H9 (cell line): ENCODE measurements around the gene LENG9. TPM values are rescaled to one million over a fixed set of nuclear protein-coding genes. Genes with fewer than 3 reads are reported as not detected.
"Not testable (repeated sequence)": the region's sequence is repeated elsewhere in the genome, so short reads cannot be mapped to it uniquely, and the experiment has no call there.

ENCODE experiments used
- DNase-seq: peaks from one replicate; pipeline ENCODE4 v3.0.0-alpha.2; 2017
- H2AFZ ChIP-seq: one replicate; pipeline ENCODE4 v1.6.1; 2013; ENCODE audit warnings: mild to moderate bottlenecking, low read length, control low read depth, moderate library complexity
- H2AK5ac ChIP-seq: 2 replicates; pipeline ENCODE4 v1.6.1; 2013; ENCODE audit warnings: low read length, control low read depth, mixed read lengths; ENCODE audit not compliant: insufficient read length
- H2BK120ac ChIP-seq: one replicate; pipeline ENCODE4 v1.6.1; 2013; ENCODE audit warnings: low read depth, mild to moderate bottlenecking, low read length, control low read depth, inconsistent platforms; ENCODE audit not compliant: poor library complexity, severe bottlenecking
- H2BK12ac ChIP-seq: 2 replicates; pipeline ENCODE4 v1.6.1; 2013; ENCODE audit warnings: low read length, control low read depth, mixed read lengths, low read depth; ENCODE audit not compliant: insufficient read length
- H2BK15ac ChIP-seq: 2 replicates; pipeline ENCODE4 v1.6.1; 2013; ENCODE audit warnings: low read depth, low read length, control low read depth
- H2BK20ac ChIP-seq: one replicate; pipeline ENCODE4 v1.6.1; 2013; ENCODE audit warnings: low read depth, mild to moderate bottlenecking, low read length, control low read depth, inconsistent platforms; ENCODE audit not compliant: poor library complexity, severe bottlenecking
- H2BK5ac ChIP-seq: 2 replicates; pipeline ENCODE4 v1.6.1; 2013; ENCODE audit warnings: low read length, control low read depth, mixed read lengths; ENCODE audit not compliant: insufficient read length
- H3K14ac ChIP-seq: 2 replicates; pipeline ENCODE4 v1.6.1; 2013; ENCODE audit warnings: low read length, control low read depth; ENCODE audit not compliant: insufficient read depth
- H3K18ac ChIP-seq: 2 replicates; pipeline ENCODE4 v1.6.1; 2013; ENCODE audit warnings: low read depth, mild to moderate bottlenecking, mixed read lengths, low read length, control low read depth; ENCODE audit not compliant: insufficient read length
- H3K23ac ChIP-seq: 2 replicates; pipeline ENCODE4 v1.6.1; 2013; ENCODE audit warnings: low read length, control low read depth, mixed read lengths, low read depth; ENCODE audit not compliant: insufficient read length
- H3K23me2 ChIP-seq: 2 replicates; pipeline ENCODE4 v1.6.1; 2013; ENCODE audit warnings: low read depth, mild to moderate bottlenecking, mixed read lengths, low read length, control low read depth; ENCODE audit not compliant: insufficient read length, poor library complexity, severe bottlenecking
- H3K27ac ChIP-seq: 2 replicates; pipeline ENCODE4 v1.5.1; 2013; ENCODE audit warnings: low read length, control low read depth, mixed read lengths, low read depth; ENCODE audit not compliant: insufficient read length
- H3K27me3 ChIP-seq: 2 replicates; pipeline ENCODE4 v1.6.1; 2013; ENCODE audit warnings: low read length, control low read depth, inconsistent platforms; ENCODE audit not compliant: insufficient read depth
- H3K4ac ChIP-seq: 2 replicates; pipeline ENCODE4 v1.6.1; 2013; ENCODE audit warnings: low read depth, mild to moderate bottlenecking, control low read depth, inconsistent platforms, low read length, moderate library complexity
- H3K4me1 ChIP-seq: 2 replicates; pipeline ENCODE4 v1.6.1; 2013; ENCODE audit warnings: low read length, control low read depth, inconsistent platforms; ENCODE audit not compliant: insufficient read depth
- H3K4me2 ChIP-seq: 2 replicates; pipeline ENCODE4 v1.6.1; 2013; ENCODE audit warnings: low read length, control low read depth, mixed read lengths; ENCODE audit not compliant: insufficient read length, insufficient read depth
- H3K56ac ChIP-seq: 2 replicates; pipeline ENCODE4 v1.6.1; 2013; ENCODE audit warnings: low read depth, mild to moderate bottlenecking, mixed read lengths, low read length, control low read depth; ENCODE audit not compliant: insufficient read length
- H3K79me1 ChIP-seq: 2 replicates; pipeline ENCODE4 v1.6.1; 2013; ENCODE audit warnings: low read depth, mild to moderate bottlenecking, moderate library complexity, low read length, control low read depth, inconsistent platforms; ENCODE audit not compliant: insufficient read depth, poor library complexity, severe bottlenecking
- H3K79me2 ChIP-seq: 2 replicates; pipeline ENCODE4 v1.6.1; 2013; ENCODE audit warnings: low read length, control low read depth, inconsistent platforms; ENCODE audit not compliant: insufficient read depth
- H3K9ac ChIP-seq: 2 replicates; pipeline ENCODE4 v1.6.1; 2013; ENCODE audit warnings: low read length, control low read depth, mixed read lengths; ENCODE audit not compliant: insufficient read length; ENCODE audit errors: extremely low read depth
- H3K9me3 ChIP-seq: one replicate; pipeline ENCODE4 v1.6.1; 2013; ENCODE audit warnings: low read depth, low read length, inconsistent platforms; ENCODE audit not compliant: control insufficient read depth
- H3T11ph ChIP-seq: one replicate; pipeline ENCODE4 v1.6.1; 2013; ENCODE audit warnings: mild to moderate bottlenecking, low read length, control low read depth, inconsistent platforms
- H4K20me1 ChIP-seq: one replicate; pipeline ENCODE4 v1.6.1; 2013; ENCODE audit not compliant: control insufficient read depth, insufficient read length, insufficient read depth
- H4K5ac ChIP-seq: 2 replicates; pipeline ENCODE4 v1.6.1; 2013; ENCODE audit warnings: low read depth, mild to moderate bottlenecking, mixed read lengths, low read length, control low read depth; ENCODE audit not compliant: insufficient read length
- H4K8ac ChIP-seq: replicated peaks from 2 replicates; pipeline ENCODE4 v1.6.1; 2013; ENCODE audit warnings: low read length, control low read depth, mixed read lengths, low read depth; ENCODE audit not compliant: insufficient read length
- H4K91ac ChIP-seq: 2 replicates; pipeline ENCODE4 v1.6.1; 2013; ENCODE audit warnings: low read depth, mild to moderate bottlenecking, moderate library complexity, mixed read lengths, low read length, control low read depth; ENCODE audit not compliant: insufficient read length
- H3K27ac Mint-ChIP-seq, 3 experiments: 2 replicates in 2 of 3; 3 replicates in 1 of 3; pipeline ENCODE4 v1.8.0; 2020 to 2021; ENCODE audit warnings: mixed read lengths in 3 of 3, mild to moderate bottlenecking in 1 of 3, moderate library complexity in 1 of 3
- H3K27me3 Mint-ChIP-seq: 2 replicates; pipeline ENCODE4 v1.8.0; 2021; ENCODE audit warnings: low read depth, mild to moderate bottlenecking, moderate library complexity, mixed read lengths
- H3K36me3 Mint-ChIP-seq, 3 experiments: 2 replicates in 2 of 3; 3 replicates in 1 of 3; pipeline ENCODE4 v1.8.0; 2020 to 2021; ENCODE audit warnings: low read depth in 3 of 3, mixed read lengths in 3 of 3; ENCODE audit not compliant: insufficient read depth in 1 of 3
- H3K4me1 Mint-ChIP-seq, 2 experiments: 2 replicates each; pipeline ENCODE4 v1.8.0; 2020; ENCODE audit warnings: mixed read lengths in 2 of 2
- H3K4me3 Mint-ChIP-seq, 2 experiments: 2 replicates in 1 of 2; 3 replicates in 1 of 2; pipeline ENCODE4 v1.8.0; 2020 to 2021; ENCODE audit warnings: mild to moderate bottlenecking in 2 of 2, mixed read lengths in 2 of 2, moderate library complexity in 1 of 2
- H3K9me3 Mint-ChIP-seq, 2 experiments: 2 replicates in 1 of 2; 3 replicates in 1 of 2; pipeline ENCODE4 v1.8.0; 2020; ENCODE audit warnings: mild to moderate bottlenecking in 2 of 2, mixed read lengths in 2 of 2, moderate library complexity in 1 of 2
- WGBS: extraction: QIAGEN DNeasy Blood & Tissue Kit; methylation state at CpG from one replicate; pipeline ENCODE4 v1.1.7; 2013; ENCODE audit warnings: missing lambda C conversion rate, low lambda C conversion rate, mixed read lengths; ENCODE audit not compliant: insufficient read length; ENCODE audit errors: extremely low coverage; 5-methylcytosine and 5-hydroxymethylcytosine counted together
- total RNA-seq: library from RNA; stranded (reverse); gene quantifications from 2 replicates; pipeline ENCODE4 v1.2.1, GENCODE V29; 2021
- TF ChIP-seq, protein P1 (sequence below): fragments of 200-600 bp; sonication (generic); conservative IDR thresholded peaks from 3 replicates; pipeline ENCODE4 v1.8.0; 2021; ENCODE audit warnings: antibody characterized with exemption, mild to moderate bottlenecking

LENG9 gene
- total RNA-seq, 1 experiment from 2014 or later: 3.8 TPM

DNA sequence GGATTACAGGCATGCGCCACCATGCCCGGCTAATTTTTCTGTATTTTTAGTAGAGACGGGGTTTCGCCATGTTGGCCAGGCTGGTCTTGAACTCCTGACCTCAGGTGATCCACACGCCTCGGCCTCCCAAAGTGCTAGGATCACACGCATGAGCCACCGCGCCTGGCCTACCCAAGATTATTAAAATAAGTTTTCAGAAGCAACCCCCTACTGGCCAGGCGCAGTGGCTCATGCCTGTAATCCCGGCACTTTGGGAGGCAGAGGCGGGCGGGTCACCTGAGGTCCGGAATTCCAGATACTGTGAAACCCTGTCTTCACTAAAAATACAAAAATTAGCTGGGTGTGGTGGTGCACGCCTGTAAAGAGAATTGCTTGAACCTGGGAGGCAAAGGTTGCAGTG, 17.2 kb downstream of the LENG9 start:
- not testable (repeated sequence) for H3K18ac ChIP-seq, H3K4ac ChIP-seq, H3K4me3 Mint-ChIP-seq, H2BK5ac ChIP-seq, H3K27me3 Mint-ChIP-seq, H3K27ac Mint-ChIP-seq, H3K9me3 ChIP-seq, H3K79me1 ChIP-seq, H2BK20ac ChIP-seq, DNase-seq, H2AFZ ChIP-seq, H3K27ac ChIP-seq, H3K4me1 ChIP-seq, H3K4me2 ChIP-seq, H3K23ac ChIP-seq, H3K14ac ChIP-seq, H4K20me1 ChIP-seq, H4K5ac ChIP-seq, H3T11ph ChIP-seq, H3K56ac ChIP-seq, H4K91ac ChIP-seq, H3K9me3 Mint-ChIP-seq, H2AK5ac ChIP-seq, H2BK12ac ChIP-seq, H3K23me2 ChIP-seq, H4K8ac ChIP-seq, H2BK15ac ChIP-seq, H2BK120ac ChIP-seq, H3K27me3 ChIP-seq, H3K9ac ChIP-seq
- H3K79me2 ChIP-seq: peaks cover 19% of the 10 kb centered on the region
- TF ChIP-seq, protein P1, sequence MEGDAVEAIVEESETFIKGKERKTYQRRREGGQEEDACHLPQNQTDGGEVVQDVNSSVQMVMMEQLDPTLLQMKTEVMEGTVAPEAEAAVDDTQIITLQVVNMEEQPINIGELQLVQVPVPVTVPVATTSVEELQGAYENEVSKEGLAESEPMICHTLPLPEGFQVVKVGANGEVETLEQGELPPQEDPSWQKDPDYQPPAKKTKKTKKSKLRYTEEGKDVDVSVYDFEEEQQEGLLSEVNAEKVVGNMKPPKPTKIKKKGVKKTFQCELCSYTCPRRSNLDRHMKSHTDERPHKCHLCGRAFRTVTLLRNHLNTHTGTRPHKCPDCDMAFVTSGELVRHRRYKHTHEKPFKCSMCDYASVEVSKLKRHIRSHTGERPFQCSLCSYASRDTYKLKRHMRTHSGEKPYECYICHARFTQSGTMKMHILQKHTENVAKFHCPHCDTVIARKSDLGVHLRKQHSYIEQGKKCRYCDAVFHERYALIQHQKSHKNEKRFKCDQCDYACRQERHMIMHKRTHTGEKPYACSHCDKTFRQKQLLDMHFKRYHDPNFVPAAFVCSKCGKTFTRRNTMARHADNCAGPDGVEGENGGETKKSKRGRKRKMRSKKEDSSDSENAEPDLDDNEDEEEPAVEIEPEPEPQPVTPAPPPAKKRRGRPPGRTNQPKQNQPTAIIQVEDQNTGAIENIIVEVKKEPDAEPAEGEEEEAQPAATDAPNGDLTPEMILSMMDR: 0 out of 3 replicates have a peak, but pooled peaks have one; percentile 19
- peaks cover 16 to 28% of the 10 kb centered on the region in 2 experiments for H3K4me1 Mint-ChIP-seq
- H3K36me3 Mint-ChIP-seq: peaks cover 19 to 44% (median 27%) of the 10 kb centered on the region in 3 experiments
- no CpG with 5 or more reads among the region's 15 CpGs for WGBS
